Retinal pigment epithelial cell (primary cell): ENCODE data around the gene RUNX2.

Experiments used
- DNase-seq: peaks from one replicate; pipeline ENCODE4 v3.0.0-alpha.2; 2010; ENCODE audit warnings: low read depth
- H3K4me3 ChIP-seq: 2 replicates; pipeline ENCODE4 v1.5.1; 2011; ENCODE audit warnings: mild to moderate bottlenecking, low read length, control low read depth, moderate library complexity
- CTCF ChIP-seq: conservative IDR thresholded peaks from 2 replicates; pipeline ENCODE4 v1.5.1; 2011; ENCODE audit warnings: low read depth, low read length, control low read depth, inconsistent platforms

The RUNX2 gene

GRCh38 chr6:45696738-45697137 lies 368.6 kb downstream of the RUNX2 start:
- H3K4me3 ChIP-seq: no peak overlapping the region
- TF ChIP-seq CTCF: no peak
- no peak for DNase-seq

GRCh38 chr6:45697605-45698004 lies 369.5 kb downstream of the RUNX2 start:
- peak; percentile 97 for DNase-seq
- no peak overlapping the region for H3K4me3 ChIP-seq
- no peak for TF ChIP-seq CTCF

GRCh38 chr6:45698046-45698445 lies 369.9 kb downstream of the RUNX2 start:
- DNase-seq: no peak
- H3K4me3 ChIP-seq: no peak overlapping the region
- TF ChIP-seq CTCF: no peak

- TF ChIP-seq CTCF: no peak
- peak; percentile 57 for DNase-seq
- H3K4me3 ChIP-seq: no peak overlapping the region
Measured at GRCh38 chr6:45699663-45700062, 371.5 kb downstream of the RUNX2 start.

- peak; percentile 22 for DNase-seq
- TF ChIP-seq CTCF: no peak
- no peak overlapping the region for H3K4me3 ChIP-seq
Measured at GRCh38 chr6:45702849-45703739, 375.0 kb downstream of the RUNX2 start.

GRCh38 chr6:45704056-45704800 lies 376.1 kb downstream of the RUNX2 start:
- no peak for TF ChIP-seq CTCF
- DNase-seq: no peak
- H3K4me3 ChIP-seq: no peak overlapping the region
